Measurements from ENCODE around the gene ST3GAL5.

- no peak for TF ChIP-seq POLR2A (IDR thresholded peaks at IDR 0.05; ENCODE audit: low read length)
- no peak for TF ChIP-seq GATA1 (IDR thresholded peaks at IDR 0.05; ENCODE audit: low read depth, low read length)
Observed at GRCh38 chr2:85861650-85862049, 27.1 kb downstream of the ST3GAL5 start.

Data from erythroblast (primary cell).